Measurements from ENCODE around the gene DNMT1. TPM values are rescaled to one million over a fixed set of nuclear protein-coding genes. Genes with fewer than 3 reads are reported as not detected.

DNMT1 gene
- total and polyA plus RNA-seq, 12 donors, result 11.8 to 36.4 (median 21.6) TPM

GRCh38 chr19:10141479-10141878, 53.3 kb downstream of the DNMT1 start:
- intact Hi-C loops (cut with DNase I), result no loop called here
- peaks cover 0 to 100% (median 89%) of the 10 kb centered on the region in 9 donors for H3K36me3 ChIP-seq
- H3K27ac ChIP-seq, result no peak overlapping the region
- H3K9me3 ChIP-seq, result no peaks in the 10 kb centered on the region
- 94 to 95% methylated on average over 13 of the region's 13 CpGs for WGBS, 2 donors
- no peak for DNase-seq
- no peak for TF ChIP-seq CTCF (IDR thresholded peaks at IDR 0.05)
- H3K4me1 ChIP-seq, result peaks cover 0 to 4% (median 0%) of the 10 kb centered on the region in 9 donors
- H3K4me3 ChIP-seq, result no peak overlapping the region
- ATAC-seq, result no peak
- H3K27me3 ChIP-seq, result no peaks in the 10 kb centered on the region

- Histone ChIP-seq H3K27ac (no peak overlapping the region), H3K9me3 (no peaks in the 10 kb centered on the region), H3K4me1 (peaks cover 0 to 4% (median 0%) of the 10 kb centered on the region in 9 donors), H3K27me3 (no peaks in the 10 kb centered on the region), H3K4me3 (no peak overlapping the region), H3K36me3 (peaks cover 0 to 100% (median 83%) of the 10 kb centered on the region in 9 donors)
- TF ChIP-seq CTCF (IDR thresholded peaks at IDR 0.05), result no peak
- no peak for ATAC-seq
- intact Hi-C loops (cut with DNase I), result no loop called here
- DNase-seq, result no peak
- WGBS, 2 donors, result 96% methylated on average over 23 of the region's 23 CpGs
These were observed 54.8 kb downstream of the DNMT1 start for GRCh38 chr19:10139952-10140351.

DNA sequence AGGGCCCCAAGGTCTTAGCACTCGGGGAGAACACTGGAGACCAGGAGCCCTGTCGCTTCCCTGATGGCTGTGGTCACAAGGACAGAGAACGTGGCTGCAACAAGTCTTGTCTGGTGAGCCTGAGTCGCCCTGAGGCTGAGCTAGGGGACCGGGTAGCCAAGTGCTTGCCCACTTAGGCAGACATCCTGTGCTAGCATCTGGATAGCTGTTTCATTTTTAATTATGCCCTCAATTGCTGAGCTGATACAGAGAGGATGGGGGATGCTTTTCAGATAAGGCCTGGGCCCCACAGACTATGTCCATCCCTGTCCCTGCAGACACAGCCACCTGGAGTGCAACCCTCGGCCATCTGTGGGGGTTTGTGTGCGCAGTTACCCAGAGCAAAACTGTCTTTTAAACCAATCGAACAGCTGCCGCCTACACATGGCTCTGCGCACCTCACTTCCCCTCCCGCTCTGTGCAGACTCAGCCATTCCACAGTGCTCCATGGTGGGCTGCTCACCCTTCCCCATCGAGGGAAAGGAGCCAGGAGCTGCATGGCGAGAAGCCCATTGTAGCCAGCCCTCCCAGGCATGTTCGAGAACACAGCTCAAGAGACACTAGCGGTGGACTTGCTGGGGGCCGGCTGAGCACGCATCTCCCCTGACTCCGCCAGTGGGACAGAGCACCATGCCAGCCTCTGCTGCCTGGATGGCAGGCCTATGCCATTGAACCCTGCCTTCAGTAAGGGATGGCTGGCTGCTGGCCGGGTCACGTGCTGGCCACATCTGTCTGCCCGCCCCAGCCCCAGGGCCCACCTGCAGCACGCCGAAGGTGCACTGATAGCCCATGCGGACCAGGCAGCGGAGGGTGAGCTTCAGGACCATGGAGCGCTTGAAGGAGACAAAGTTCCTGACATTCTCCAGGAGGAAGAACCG, 55.6 kb downstream of the DNMT1 start:
- WGBS, 2 donors, result 93 to 94% methylated on average over 27 of the region's 27 CpGs
- H3K27ac ChIP-seq, result no peak overlapping the region
- no peak overlapping the region for H3K4me3 ChIP-seq
- DNase-seq, result no peak
- no peak for ATAC-seq
- intact Hi-C loops (cut with DNase I), result no loop called here
- H3K36me3 ChIP-seq, result peaks cover 0 to 100% (median 80%) of the 10 kb centered on the region in 9 donors
- no peak for TF ChIP-seq CTCF (IDR thresholded peaks at IDR 0.05)
- H3K9me3 ChIP-seq, result no peaks in the 10 kb centered on the region
- H3K27me3 ChIP-seq, result no peaks in the 10 kb centered on the region
- peaks cover 0 to 4% (median 0%) of the 10 kb centered on the region in 9 donors for H3K4me1 ChIP-seq

GRCh38 chr19:10137751-10138682, 56.7 kb downstream of the DNMT1 start:
- ATAC-seq, result peak in 3 of 8 donors; percentile 8 to 23 (median 15)
- TF ChIP-seq CTCF (IDR thresholded peaks at IDR 0.05), result no peak
- DNase-seq, result no peak
- Histone ChIP-seq H3K36me3 (peaks cover under 1 to 100% (median 82%) of the 10 kb centered on the region in 9 donors), H3K27me3 (no peaks in the 10 kb centered on the region), H3K4me1 (no peaks in the 10 kb centered on the region), H3K27ac (no peak overlapping the region), H3K9me3 (no peaks in the 10 kb centered on the region), H3K4me3 (no peak overlapping the region)
- WGBS, 2 donors, result 91 to 92% methylated on average over 38 of the region's 38 CpGs
- intact Hi-C loops (cut with DNase I), result no loop called here
